Measurements from ENCODE around the gene CD82.

The CD82 gene

DNA sequence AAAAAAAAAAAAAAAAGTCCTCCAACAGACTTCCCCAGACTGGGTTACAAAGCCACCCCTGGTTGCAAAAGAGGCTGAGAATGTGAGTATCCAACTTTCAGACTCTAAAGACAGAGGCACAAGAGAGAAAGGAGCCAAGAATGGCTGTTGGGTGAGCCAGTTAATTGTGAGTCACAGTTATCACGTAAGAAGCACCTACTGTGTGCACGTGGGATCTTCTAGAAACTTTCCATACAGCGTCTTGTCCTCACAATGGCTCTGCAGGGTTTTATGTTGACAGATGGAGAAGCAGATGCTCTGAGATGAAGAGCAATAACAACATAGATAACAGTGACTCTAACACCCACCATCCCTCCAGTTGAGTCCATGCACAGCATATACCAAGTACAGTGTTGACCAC, 41.0 kb downstream of the CD82 start:
- ATAC-seq, result no peak
- no peak overlapping the region for H3K4me3 Mint-ChIP-seq
- H3K27ac Mint-ChIP-seq, result peak overlapping the region; percentile 91
- H3K9me3 Mint-ChIP-seq, result no peaks in the 10 kb centered on the region
- H3K4me1 Mint-ChIP-seq, result peaks cover 100% of the 10 kb centered on the region
- H3K27me3 Mint-ChIP-seq, result no peaks in the 10 kb centered on the region
- peaks cover 55% of the 10 kb centered on the region for H3K36me3 Mint-ChIP-seq

DNA sequence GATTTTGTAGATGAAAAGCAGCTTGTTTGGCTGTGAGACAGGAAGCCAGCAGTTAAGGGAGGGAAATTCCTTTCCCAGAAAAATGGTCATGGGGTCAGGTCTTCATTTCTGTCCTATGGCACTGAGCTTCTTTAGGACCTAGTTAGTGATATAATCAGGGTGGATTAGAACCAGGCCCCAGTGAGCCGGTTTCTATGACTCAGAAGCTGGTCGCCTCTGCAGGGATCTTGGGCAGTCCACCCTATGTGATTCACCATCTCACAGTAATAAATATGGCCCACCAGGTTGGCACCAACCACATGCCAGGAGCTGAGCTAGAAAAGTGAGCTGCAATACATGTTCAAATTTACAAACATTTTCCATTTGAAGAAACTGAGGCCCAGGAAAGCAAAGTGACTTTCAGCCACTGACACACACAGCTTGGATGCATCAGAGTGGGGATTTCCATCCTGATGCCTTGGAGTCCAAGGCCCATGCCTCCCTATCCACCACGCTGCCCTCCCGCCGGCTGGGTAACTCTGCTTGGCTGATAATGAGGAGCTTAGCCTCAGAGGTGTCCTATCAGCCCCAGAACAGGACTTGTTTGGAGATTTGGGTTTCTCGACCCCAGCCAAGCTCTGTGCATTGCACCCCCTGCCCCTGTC, 42.0 kb downstream of the CD82 start:
- Mint-ChIP-seq H3K4me1 (peaks cover 100% of the 10 kb centered on the region), H3K27ac (peak overlapping the region; percentile 91), H3K9me3 (no peaks in the 10 kb centered on the region), H3K27me3 (no peaks in the 10 kb centered on the region), H3K36me3 (peaks cover 59% of the 10 kb centered on the region), H3K4me3 (peak overlapping the region; percentile 19)
- no peak for ATAC-seq

DNA sequence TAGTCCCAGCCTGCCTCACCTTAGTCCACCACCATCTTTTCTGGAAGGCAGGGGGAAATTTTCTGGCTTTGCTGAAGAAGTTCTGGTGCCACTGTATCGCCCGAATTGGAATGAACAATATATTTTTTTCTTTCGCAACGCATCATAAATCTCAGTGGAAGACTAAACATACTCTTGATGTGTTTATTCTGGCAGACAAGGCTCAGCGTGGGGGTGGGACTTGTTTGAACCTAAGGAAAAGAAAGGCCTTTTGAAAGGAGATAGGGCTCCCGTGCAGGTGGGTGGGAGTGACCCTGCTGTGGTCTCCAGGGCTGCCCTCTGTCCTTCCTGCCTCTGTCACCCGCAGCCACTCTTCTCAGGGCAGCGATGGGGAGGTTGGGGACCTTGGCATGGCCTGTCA, 42.5 kb downstream of the CD82 start:
- peaks cover 62% of the 10 kb centered on the region for H3K36me3 Mint-ChIP-seq

DNA sequence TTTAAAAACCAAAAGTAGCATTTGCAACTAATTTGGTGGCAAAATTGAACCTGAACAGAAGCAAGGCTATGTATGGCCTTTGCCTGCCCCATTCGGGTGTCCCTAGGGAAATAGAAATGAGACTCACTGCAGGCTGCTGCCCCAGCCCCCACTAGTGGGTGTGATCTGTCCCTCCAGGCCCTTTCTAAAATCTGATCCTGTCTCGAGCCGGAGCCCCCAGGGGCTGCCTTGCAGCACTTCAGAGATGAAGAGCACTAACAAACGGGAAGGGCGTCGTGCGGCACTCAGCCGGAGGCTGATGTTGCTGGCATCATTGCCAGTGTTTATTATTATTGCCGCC, 43.2 kb downstream of the CD82 start:
- H3K4me1 Mint-ChIP-seq, result peaks cover 100% of the 10 kb centered on the region
- peak overlapping the region; percentile 91 for H3K27ac Mint-ChIP-seq
- H3K9me3 Mint-ChIP-seq, result no peaks in the 10 kb centered on the region
- H3K36me3 Mint-ChIP-seq, result peaks cover 66% of the 10 kb centered on the region
- ATAC-seq, result peak; percentile 41
- no peaks in the 10 kb centered on the region for H3K27me3 Mint-ChIP-seq
- H3K4me3 Mint-ChIP-seq, result peak overlapping the region; percentile 63

More for the DNA sequence above, 42.5 kb downstream of the CD82 start:
- no peak for ATAC-seq
- Mint-ChIP-seq H3K4me1 (peaks cover 100% of the 10 kb centered on the region), H3K27ac (peak overlapping the region; percentile 91), H3K27me3 (no peaks in the 10 kb centered on the region), H3K4me3 (peak overlapping the region; percentile 52), H3K9me3 (no peaks in the 10 kb centered on the region)

DNA sequence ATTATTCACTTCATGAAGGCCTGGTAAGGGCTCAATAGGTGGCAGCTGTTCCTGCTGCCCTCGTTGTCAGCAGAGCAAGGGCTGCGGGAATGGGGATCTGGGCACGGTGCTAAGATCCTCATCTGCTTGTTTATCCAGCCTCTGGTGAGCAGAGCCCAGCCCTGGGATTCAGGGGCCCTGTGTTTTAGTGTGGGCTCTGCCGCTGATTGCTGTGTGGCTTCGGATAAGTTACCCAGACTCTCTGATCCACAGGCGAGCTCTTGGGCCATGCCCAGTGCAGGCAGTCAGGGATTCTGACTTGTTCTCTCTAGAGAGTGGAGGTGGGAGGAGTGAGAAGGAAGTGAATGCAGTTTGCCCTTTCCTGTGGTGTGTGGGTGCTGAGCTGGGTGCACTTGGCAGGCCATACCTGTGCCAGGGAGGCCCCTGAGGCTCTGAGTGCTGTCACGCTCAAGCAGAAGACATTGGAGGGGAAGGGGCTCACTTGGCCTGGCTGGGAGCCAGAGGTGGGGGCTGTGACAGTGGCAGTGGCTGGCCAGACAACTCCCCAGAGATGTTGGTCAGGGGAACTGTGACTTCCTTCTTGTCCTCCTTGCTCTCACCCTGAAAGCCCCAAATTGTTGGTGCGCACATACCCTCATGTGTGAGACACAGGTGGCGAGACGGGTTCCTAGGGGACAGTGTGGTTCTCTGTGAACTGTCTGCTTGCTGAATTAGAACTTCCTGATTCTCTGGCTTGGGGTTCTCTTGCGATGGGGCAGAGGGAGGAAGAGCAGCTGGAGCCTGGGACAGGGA, 43.7 kb downstream of the CD82 start:
- no peaks in the 10 kb centered on the region for H3K27me3 Mint-ChIP-seq
- no peaks in the 10 kb centered on the region for H3K9me3 Mint-ChIP-seq
- H3K4me3 Mint-ChIP-seq, result peak overlapping the region; percentile 63
- peaks cover 66% of the 10 kb centered on the region for H3K36me3 Mint-ChIP-seq
- peak; percentile 86 for ATAC-seq
- peak overlapping the region; percentile 91 for H3K27ac Mint-ChIP-seq
- H3K4me1 Mint-ChIP-seq, result peaks cover 100% of the 10 kb centered on the region

DNA sequence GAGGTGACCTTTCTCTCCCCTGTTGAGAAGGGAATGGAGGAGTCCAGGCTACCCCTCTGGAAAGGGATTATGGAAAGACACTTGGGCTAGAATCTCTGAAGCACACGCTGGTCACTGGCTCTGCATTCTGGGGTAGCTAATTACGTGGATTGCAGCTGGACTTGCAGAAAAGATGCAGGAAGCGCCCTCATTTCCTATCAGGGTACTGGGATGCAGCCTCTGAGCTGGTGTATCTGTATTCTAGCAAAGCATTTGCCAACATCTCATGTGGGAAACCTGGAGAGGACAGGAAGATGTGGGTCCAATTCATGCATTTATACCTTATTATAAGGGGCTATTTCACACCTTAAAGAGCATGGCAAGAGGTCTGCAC, 44.3 kb downstream of the CD82 start:
- H3K27ac Mint-ChIP-seq, result peak overlapping the region; percentile 91
- no peaks in the 10 kb centered on the region for H3K27me3 Mint-ChIP-seq
- H3K4me3 Mint-ChIP-seq, result peak overlapping the region; percentile 63
- H3K9me3 Mint-ChIP-seq, result no peaks in the 10 kb centered on the region
- no peak for ATAC-seq
- H3K4me1 Mint-ChIP-seq, result peaks cover 100% of the 10 kb centered on the region
- H3K36me3 Mint-ChIP-seq, result peaks cover 66% of the 10 kb centered on the region

DNA sequence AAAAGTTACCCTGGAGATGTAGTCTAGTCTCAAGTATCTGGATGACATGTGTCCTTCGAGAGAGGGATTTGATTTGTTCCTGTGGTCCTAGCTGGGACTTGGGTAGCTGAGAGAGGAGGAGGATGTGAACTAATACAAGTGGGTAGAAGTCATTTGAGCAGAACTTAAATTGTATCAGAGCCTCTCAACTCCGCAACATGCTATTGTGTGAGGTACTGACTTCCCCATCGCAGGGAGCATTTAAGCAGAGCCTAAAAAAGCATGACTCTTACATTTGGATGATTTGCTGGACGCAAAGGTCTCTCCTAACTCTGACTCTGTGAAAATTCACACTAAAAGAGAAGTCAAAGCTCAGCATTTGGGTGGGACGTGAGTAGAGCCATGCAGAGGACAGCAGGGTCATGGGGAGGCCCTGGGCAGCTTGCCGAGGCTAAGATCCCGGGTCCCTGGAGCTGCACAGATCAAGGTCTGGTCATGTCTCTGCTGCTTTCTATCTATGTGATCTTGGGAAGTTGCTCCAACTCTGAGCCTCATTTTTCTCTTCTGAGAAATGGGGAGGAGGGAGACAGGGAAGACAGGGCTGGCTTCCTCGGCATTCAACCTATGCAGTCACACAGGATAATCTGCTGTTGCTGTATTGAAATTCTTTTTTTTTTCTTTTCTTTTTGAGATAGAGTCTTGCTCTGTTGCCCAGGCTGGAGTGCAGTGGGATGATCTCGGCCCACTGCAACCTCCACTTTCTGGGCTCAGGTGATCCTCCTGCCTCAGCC, 44.9 kb downstream of the CD82 start:
- Mint-ChIP-seq H3K27ac (peak overlapping the region; percentile 91), H3K9me3 (no peaks in the 10 kb centered on the region), H3K4me1 (peaks cover 100% of the 10 kb centered on the region), H3K36me3 (peaks cover 66% of the 10 kb centered on the region), H3K4me3 (peak overlapping the region; percentile 46), H3K27me3 (no peaks in the 10 kb centered on the region)
- ATAC-seq, result no peak

DNA sequence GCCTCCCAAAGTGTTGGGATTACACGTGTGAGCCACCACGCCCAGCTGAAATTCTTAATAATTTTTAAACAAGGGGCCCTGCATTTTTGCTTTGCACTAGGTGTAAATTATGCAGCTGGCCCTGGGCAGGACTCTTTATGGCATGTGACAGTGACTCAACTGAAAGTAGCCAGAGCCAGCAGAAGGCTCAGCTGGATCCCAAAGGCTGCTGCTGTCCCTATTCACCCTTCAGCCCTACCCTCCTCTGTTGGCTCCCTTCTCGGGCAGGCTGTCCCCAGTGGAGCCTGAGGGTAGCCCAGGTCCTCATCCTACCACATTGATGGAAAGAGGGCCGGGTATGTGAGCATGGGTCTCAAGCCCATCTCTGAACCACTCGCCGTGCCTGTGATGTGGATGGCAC, 45.6 kb downstream of the CD82 start:
- Mint-ChIP-seq H3K9me3 (no peaks in the 10 kb centered on the region), H3K4me3 (peak overlapping the region; percentile 12), H3K36me3 (peaks cover 66% of the 10 kb centered on the region), H3K27me3 (no peaks in the 10 kb centered on the region), H3K4me1 (peaks cover 100% of the 10 kb centered on the region), H3K27ac (peak overlapping the region; percentile 91)
- no peak for ATAC-seq

DNA sequence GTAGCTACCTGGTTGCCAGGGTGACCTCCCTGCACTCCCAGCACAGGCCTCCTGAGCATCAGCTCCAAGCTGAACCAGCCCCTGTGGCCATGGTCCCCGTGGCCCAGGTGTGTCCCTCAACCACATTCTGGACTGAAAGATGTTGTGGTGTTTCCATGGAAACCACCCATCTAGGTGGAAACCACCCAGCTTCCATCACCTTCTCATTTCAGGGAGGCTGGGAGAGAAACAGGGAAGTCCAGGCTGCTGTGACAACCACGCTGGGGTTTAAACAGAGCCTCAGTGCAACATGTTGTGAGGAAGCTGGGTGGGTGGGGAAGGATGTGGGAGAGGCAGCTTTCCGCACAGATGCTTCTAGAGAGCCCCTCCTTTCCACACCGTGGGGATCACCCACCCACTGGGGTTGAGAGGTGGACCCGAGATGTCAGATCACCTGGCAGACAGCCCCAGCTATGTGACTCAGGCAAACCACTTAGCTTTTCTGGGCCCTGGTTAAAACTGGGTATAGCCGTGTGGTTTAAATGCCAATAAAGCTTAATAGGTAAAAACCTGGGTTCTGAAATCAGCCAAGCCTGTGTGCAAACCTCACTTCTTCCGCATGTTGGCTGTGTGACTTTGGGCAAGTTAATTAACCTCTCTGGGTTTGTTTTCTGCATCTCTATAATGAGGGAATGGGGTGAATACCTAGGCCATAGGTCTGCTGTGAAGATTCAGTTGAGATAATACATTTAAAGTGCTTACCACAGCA, 46.4 kb downstream of the CD82 start:
- peak; percentile 78 for ATAC-seq
- Mint-ChIP-seq H3K36me3 (peaks cover 66% of the 10 kb centered on the region), H3K4me3 (peak overlapping the region; percentile 34), H3K9me3 (no peaks in the 10 kb centered on the region), H3K4me1 (peaks cover 100% of the 10 kb centered on the region), H3K27me3 (no peaks in the 10 kb centered on the region), H3K27ac (peak overlapping the region; percentile 91)

DNA sequence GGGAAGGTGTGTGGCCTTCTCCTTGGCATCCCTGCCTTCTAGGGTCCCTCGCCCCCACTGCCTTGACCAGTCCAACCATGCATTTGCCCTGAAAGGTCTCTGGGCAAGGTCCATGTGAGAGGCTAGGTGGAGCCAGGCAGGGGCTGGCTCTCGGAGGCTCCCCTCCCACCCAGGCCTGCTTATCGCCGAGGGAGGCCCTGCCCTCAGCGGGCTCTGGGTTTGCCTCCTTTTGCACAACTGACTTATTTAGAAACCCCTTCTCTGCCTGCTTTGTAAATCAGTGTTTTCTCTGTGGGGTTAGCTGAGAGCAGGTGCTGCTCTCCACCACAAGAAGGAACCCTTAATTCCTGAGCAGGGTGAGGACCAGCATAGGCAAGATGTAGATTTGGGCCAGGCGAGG, 47.7 kb downstream of the CD82 start:
- Mint-ChIP-seq H3K27me3 (no peaks in the 10 kb centered on the region), H3K4me1 (peaks cover 96% of the 10 kb centered on the region), H3K36me3 (peaks cover 64% of the 10 kb centered on the region), H3K27ac (peak overlapping the region; percentile 91), H3K4me3 (peak overlapping the region; percentile 65), H3K9me3 (no peaks in the 10 kb centered on the region)
- no peak for ATAC-seq

DNA sequence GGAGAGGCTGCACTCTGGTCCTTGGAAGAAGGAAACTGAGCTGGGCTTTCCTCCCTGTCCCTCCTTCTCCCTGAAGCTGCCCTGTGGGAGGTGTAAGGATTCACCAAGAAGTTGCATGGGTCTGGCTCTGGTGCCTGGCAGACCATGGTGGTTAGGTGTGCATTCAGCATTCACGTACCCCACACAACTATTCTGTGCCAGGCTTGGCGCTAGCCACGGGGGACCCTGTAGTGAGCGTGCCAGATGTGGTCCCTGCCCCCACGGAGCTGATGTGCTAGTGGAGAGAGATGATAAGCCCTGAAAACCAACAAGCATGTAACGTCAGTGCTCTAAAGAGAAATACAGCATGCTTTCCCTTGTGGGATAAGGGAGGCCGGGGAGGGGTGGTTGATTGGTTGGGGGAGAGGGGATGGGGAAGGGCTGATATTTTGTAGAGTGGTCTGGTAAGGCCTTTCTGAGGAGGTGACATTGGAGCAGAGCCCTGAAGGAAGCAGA, 48.9 kb downstream of the CD82 start:
- Mint-ChIP-seq H3K9me3 (no peaks in the 10 kb centered on the region), H3K4me3 (peak overlapping the region; percentile 7), H3K27me3 (no peaks in the 10 kb centered on the region), H3K36me3 (peaks cover 68% of the 10 kb centered on the region), H3K4me1 (peaks cover 90% of the 10 kb centered on the region), H3K27ac (peak overlapping the region; percentile 91)
- no peak for ATAC-seq

DNA sequence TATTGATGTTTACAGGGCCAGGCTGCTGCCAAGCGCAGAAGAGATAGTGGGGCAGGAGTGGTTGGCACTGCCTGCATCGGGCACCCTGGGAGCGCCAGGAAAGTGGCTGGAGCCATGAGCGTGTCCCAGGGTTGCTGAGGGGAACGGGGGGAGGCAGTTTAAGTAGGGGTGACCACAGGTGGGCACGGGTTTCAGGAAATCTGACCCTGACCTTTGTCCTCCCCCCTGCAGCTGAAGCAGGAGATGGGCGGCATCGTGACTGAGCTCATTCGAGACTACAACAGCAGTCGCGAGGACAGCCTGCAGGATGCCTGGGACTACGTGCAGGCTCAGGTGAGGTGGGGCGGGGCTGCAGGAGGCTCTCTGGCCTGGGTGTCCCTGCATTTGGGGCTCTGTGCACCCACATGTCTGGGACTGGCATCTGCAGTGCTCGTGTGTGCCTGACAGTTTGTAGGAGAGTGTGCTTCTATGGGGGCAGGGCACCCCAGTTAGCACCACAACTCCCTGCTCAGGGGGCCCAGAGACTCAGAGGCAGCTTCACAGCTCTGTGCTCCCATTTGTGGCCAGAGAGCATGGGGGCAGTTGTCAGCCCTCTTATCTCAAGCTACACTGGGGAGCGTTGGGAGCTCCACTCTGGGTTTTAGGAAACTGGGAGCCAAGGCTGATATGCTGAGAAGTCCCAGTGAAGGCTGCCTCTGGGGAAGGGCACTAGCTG, 49.7 kb downstream of the CD82 start:
- Mint-ChIP-seq H3K36me3 (peaks cover 75% of the 10 kb centered on the region), H3K9me3 (no peaks in the 10 kb centered on the region), H3K27me3 (no peaks in the 10 kb centered on the region), H3K27ac (peak overlapping the region; percentile 91), H3K4me3 (peak overlapping the region; percentile 7), H3K4me1 (peaks cover 85% of the 10 kb centered on the region)
- no peak for ATAC-seq

DNA sequence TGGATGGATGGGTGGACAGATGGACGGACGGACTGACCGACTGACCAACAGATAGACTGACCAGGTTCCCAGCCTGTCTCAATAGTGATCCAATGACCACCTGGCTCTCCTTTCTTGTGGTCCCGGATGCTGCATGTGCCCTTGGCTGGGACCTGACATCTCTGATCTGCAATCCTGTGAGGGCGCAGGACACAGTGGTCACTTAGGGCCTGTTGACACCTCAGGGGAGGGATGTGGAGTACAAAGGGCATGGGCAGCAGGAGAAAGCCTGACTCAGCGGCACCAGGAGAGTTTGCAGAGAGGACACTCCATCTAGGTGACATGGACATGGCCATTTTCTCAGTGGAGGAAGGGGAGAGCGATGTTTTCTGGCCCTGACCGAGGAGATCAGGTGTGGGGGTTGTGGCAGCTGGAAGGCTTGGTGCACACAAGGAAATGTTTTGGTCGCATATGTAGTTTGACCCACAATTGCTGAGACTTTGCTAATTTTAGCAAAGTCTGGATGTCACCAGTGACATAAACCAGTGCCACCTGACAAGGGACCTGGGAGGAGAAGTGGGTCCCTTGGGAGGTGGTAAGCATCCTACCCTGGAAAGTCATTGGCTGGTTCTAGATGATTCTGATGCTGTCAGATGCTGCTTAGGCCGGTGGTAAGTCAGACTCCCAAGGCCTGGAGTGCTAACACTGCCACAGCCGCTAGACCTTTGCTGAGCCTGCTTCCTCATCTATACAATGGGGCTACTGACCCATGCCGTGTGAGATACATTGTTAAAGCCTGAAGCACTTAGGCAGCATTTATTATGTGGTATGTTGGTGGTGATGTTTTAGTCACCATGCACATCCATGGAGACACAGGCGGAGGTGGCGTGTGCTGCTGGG, 50.7 kb downstream of the CD82 start:
- Mint-ChIP-seq H3K4me3 (peak overlapping the region; percentile 29), H3K27ac (peak overlapping the region; percentile 91)
- peak; percentile 10 for ATAC-seq

More for the DNA sequence above, 50.7 kb downstream of the CD82 start:
- peaks cover 85% of the 10 kb centered on the region for H3K4me1 Mint-ChIP-seq
- H3K36me3 Mint-ChIP-seq, result peaks cover 84% of the 10 kb centered on the region
- H3K9me3 Mint-ChIP-seq, result no peaks in the 10 kb centered on the region
- H3K27me3 Mint-ChIP-seq, result no peaks in the 10 kb centered on the region
